HepG2 (cell line): Measurements from ENCODE around the gene CDK5RAP1. TPM values are rescaled to one million over a fixed set of nuclear protein-coding genes. Genes with fewer than 3 reads are reported as not detected.

Experiments
- ATAC-seq: fragments of 200-7000 bp; cut with Tn5 transposase; 3 replicates; pipeline ENCODE4 v1.9.1; 2020; ENCODE audit warnings: mild to moderate bottlenecking, moderate library complexity
- BruUV-seq: library from RNA; stranded (reverse); fragments of 400-500 nt; replicated peaks from 2 replicates; lab custom pipeline; 2021; lab: Mats Ljungman, UMichigan
- CTCF ChIA-PET: fragments of 300-600 bp; formaldehyde crosslinking; extraction: SDS; loops from one replicate; lab custom pipeline; 2021; ENCODE audit warnings: low total read pairs, inconsistent platforms, low intra/inter-chr PET ratio; lab: Yijun Ruan, JAX
- POLR2A ChIA-PET: fragments of 350-600 bp; sonication (Branson Sonifier 250); formaldehyde crosslinking; loops from one replicate; lab custom pipeline; 2020; ENCODE audit warnings: antibody characterized with exemption, inconsistent platforms; lab: Yijun Ruan, JAX
- DNase-seq: peaks from one replicate; pipeline ENCODE4 v3.0.0-alpha.2; 2015; ENCODE audit warnings: low spot score
- FAIRE-seq: peaks from 3 replicates; lab custom pipeline; 2011; peaks lifted over from hg19 to GRCh38; lab: Jason Lieb, UNC
- H2AFZ ChIP-seq: one replicate; pipeline ENCODE4 v1.6.1; 2011; ENCODE audit warnings: low read length, inconsistent platforms
- H3K27ac ChIP-seq: fragments of 300-600 bp; 3 replicates; pipeline ENCODE4 v1.8.0; 2011; ENCODE audit warnings: mixed run types, mild to moderate bottlenecking, mixed read lengths, low read length, inconsistent platforms; ENCODE audit not compliant: insufficient read depth; ENCODE audit errors: extremely low read length
- H3K27me3 ChIP-seq, 2 experiments: fragments of 200-600 bp in 1 of 2; 2 replicates in 1 of 2; 3 replicates in 1 of 2; pipeline versions ENCODE4 v1.6.0 to v1.8.0; 2011; ENCODE audit warnings: low read length in 2 of 2, mild to moderate bottlenecking in 2 of 2, moderate library complexity in 2 of 2, inconsistent platforms in 1 of 2; ENCODE audit not compliant: insufficient read depth in 2 of 2, control insufficient read depth in 1 of 2
- H3K36me3 ChIP-seq, 2 experiments: fragments of 200-600 bp in 1 of 2; replicated peaks in 1 of 2; 2 replicates in 1 of 2; 3 replicates in 1 of 2; pipeline versions ENCODE4 v1.5.1 to v1.8.0; 2011; ENCODE audit warnings: low read length in 2 of 2, inconsistent platforms in 1 of 2; ENCODE audit not compliant: insufficient read depth in 2 of 2, control insufficient read depth in 1 of 2
- H3K4me1 ChIP-seq: 2 replicates; pipeline ENCODE4 v1.5.1; 2012; ENCODE audit warnings: low read length, inconsistent platforms; ENCODE audit not compliant: insufficient read depth
- H3K4me2 ChIP-seq: 2 replicates; pipeline ENCODE4 v1.6.0; 2011; ENCODE audit warnings: low read depth, low read length, inconsistent platforms
- H3K4me3 ChIP-seq, 3 experiments: fragments of 200-600 bp in 1 of 3; sonication (generic), shearing (Covaris generic) in 1 of 3; replicated peaks in 1 of 3; 2 replicates each; pipeline ENCODE4 v1.5.1; 2011 to 2016; ENCODE audit warnings: low read length in 3 of 3, inconsistent platforms in 2 of 3, low read depth in 2 of 3, mild to moderate bottlenecking in 2 of 3, control low read depth in 1 of 3, mixed read lengths in 1 of 3; ENCODE audit not compliant: insufficient read depth in 1 of 3
- H3K79me2 ChIP-seq: one replicate; pipeline ENCODE4 v1.6.1; 2011; ENCODE audit warnings: low read length, inconsistent platforms; ENCODE audit not compliant: insufficient read depth
- H3K9ac ChIP-seq: 2 replicates; pipeline ENCODE4 v1.6.0; 2011; ENCODE audit warnings: mild to moderate bottlenecking, low read depth, low read length, inconsistent platforms; ENCODE audit not compliant: insufficient read depth
- H3K9me3 ChIP-seq: 2 replicates; pipeline ENCODE4 v1.5.1; 2012; ENCODE audit warnings: mild to moderate bottlenecking, low read length
- H4K20me1 ChIP-seq: 2 replicates; pipeline ENCODE4 v1.6.0; 2011; ENCODE audit warnings: inconsistent platforms, mild to moderate bottlenecking, low read length, moderate library complexity; ENCODE audit not compliant: insufficient read depth
- ATAD3A ChIP-seq: sonication (generic); formaldehyde crosslinking; IDR thresholded peaks from 2 replicates; pipeline ENCODE4 v1.4.0; 2020; ENCODE audit warnings: missing genetic modification reagents
- GZF1 ChIP-seq: sonication (generic); formaldehyde crosslinking; IDR thresholded peaks from 2 replicates; pipeline ENCODE4 v1.5.1; 2020; ENCODE audit warnings: mild to moderate bottlenecking, missing genetic modification reagents
- NR2F1 ChIP-seq, 2 experiments: fragments of 450-650 bp in 1 of 2; formaldehyde crosslinking in 1 of 2; IDR thresholded peaks; 2 replicates each; pipeline versions ENCODE4 v1.5.0 to v1.6.1; 2016 to 2020; ENCODE audit warnings: mild to moderate bottlenecking in 1 of 2, missing compliant biosample characterization in 1 of 2, missing genetic modification reagents in 1 of 2, moderate library complexity in 1 of 2
- TFAP4 ChIP-seq: sonication (generic); IDR thresholded peaks from 2 replicates; pipeline ENCODE4 v1.6.1; 2016; ENCODE audit warnings: low read depth, borderline replicate concordance
- ZFP90 ChIP-seq: sonication (generic); formaldehyde crosslinking; IDR thresholded peaks from 2 replicates; pipeline ENCODE4 v1.8.0; 2022; ENCODE audit warnings: missing genetic modification reagents, mild to moderate bottlenecking, inconsistent platforms, borderline replicate concordance
- ZNF17 ChIP-seq: sonication (generic); formaldehyde crosslinking; IDR thresholded peaks from 2 replicates; pipeline ENCODE4 v1.5.0; 2020; ENCODE audit warnings: mild to moderate bottlenecking, missing genetic modification reagents
- WGBS: methylation state at CpG from one replicate; pipeline ENCODE4 v1.1.6; 2017; ENCODE audit warnings: low lambda C conversion rate; 5-methylcytosine and 5-hydroxymethylcytosine counted together
- in situ Hi-C: cut with HindIII; loops from 2 replicates; pipeline ENCODE4 v1.10.0; 2017; ENCODE audit warnings: low pct_unique_long_range_greater_than_20kb; ENCODE audit not compliant: extremely low pct_ligation_motif_present
- intact Hi-C: fragments of 100-400 bp; cut with micrococcal nuclease; formaldehyde crosslinking; loops from one replicate; pipeline ENCODE4 v1.10.0; 2022; ENCODE audit not compliant: unreplicated experiment
- polyA plus RNA-seq, 8 experiments: library from polyadenylated mRNA; depleted of rRNA in 3 of 8; stranded (reverse) in 7 of 8; unstranded in 1 of 8; fragments of >200 nt; fragmentation: Illumina TruSeq in 4 of 8; extraction: Trizol in 4 of 8; gene quantifications; 2 replicates each; pipeline versions ENCODE4 v1.2.1 to v1.2.3, GENCODE V29; 2011 to 2016; ENCODE audit warnings: low read depth in 4 of 8, missing spikeins in 1 of 8, mixed read lengths in 1 of 8; ENCODE audit not compliant: insufficient read depth in 1 of 8
- total RNA-seq, 5 experiments: library from RNA; depleted of rRNA; stranded (reverse); fragments of >200 nt; fragmentation: Illumina TruSeq; extraction: Trizol; gene quantifications; 2 replicates each; pipeline ENCODE4 v1.2.3, GENCODE V29; 2016; ENCODE audit warnings: low read depth in 1 of 5
- TF ChIP-seq, protein P1 (sequence below): sonication (generic); formaldehyde crosslinking; IDR thresholded peaks from 2 replicates; pipeline ENCODE4 v1.5.1; 2020; ENCODE audit warnings: mild to moderate bottlenecking, moderate library complexity, missing genetic modification reagents
- TF ChIP-seq, protein P2 (sequence below): sonication (generic); formaldehyde crosslinking; conservative IDR thresholded peaks from 2 replicates; pipeline ENCODE4 v1.4.0; 2020; ENCODE audit warnings: mild to moderate bottlenecking, missing genetic modification reagents, moderate library complexity

The CDK5RAP1 gene
- total and polyA plus RNA-seq, 2 of the 13 experiments (the other 11 are each of a cell fraction or from before 2014, with no cell fraction given) = 53.6 to 98.2 TPM

GRCh38 chr20:33450867-33451266, 49.5 kb upstream of the CDK5RAP1 start (continued):
- TF ChIP-seq, protein P1, sequence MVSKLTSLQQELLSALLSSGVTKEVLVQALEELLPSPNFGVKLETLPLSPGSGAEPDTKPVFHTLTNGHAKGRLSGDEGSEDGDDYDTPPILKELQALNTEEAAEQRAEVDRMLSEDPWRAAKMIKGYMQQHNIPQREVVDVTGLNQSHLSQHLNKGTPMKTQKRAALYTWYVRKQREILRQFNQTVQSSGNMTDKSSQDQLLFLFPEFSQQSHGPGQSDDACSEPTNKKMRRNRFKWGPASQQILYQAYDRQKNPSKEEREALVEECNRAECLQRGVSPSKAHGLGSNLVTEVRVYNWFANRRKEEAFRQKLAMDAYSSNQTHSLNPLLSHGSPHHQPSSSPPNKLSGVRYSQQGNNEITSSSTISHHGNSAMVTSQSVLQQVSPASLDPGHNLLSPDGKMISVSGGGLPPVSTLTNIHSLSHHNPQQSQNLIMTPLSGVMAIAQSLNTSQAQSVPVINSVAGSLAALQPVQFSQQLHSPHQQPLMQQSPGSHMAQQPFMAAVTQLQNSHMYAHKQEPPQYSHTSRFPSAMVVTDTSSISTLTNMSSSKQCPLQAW (CRISPR knock-in tag) = no peak
- TF ChIP-seq GZF1 (CRISPR knock-in tag) = no peak

- DNase-seq = no peak
- intact Hi-C loops (loop anchor here (10.0 kb wide), 1 partner anchor 289 kb away; the partner anchor contains the start of gene ZNF341), in situ Hi-C loops (no loop called here)
- H3K9me3 ChIP-seq = no peaks in the 10 kb centered on the region
- TF ChIP-seq ZNF17 (CRISPR knock-in tag) (no peak), TFAP4 (no peak), ZFP90 (no peak), NR2F1 (CRISPR knock-in tag; IDR thresholded peaks at IDR 0.05) (no peak), ATAD3A (CRISPR knock-in tag) (no peak)
- TF ChIP-seq, protein P2, sequence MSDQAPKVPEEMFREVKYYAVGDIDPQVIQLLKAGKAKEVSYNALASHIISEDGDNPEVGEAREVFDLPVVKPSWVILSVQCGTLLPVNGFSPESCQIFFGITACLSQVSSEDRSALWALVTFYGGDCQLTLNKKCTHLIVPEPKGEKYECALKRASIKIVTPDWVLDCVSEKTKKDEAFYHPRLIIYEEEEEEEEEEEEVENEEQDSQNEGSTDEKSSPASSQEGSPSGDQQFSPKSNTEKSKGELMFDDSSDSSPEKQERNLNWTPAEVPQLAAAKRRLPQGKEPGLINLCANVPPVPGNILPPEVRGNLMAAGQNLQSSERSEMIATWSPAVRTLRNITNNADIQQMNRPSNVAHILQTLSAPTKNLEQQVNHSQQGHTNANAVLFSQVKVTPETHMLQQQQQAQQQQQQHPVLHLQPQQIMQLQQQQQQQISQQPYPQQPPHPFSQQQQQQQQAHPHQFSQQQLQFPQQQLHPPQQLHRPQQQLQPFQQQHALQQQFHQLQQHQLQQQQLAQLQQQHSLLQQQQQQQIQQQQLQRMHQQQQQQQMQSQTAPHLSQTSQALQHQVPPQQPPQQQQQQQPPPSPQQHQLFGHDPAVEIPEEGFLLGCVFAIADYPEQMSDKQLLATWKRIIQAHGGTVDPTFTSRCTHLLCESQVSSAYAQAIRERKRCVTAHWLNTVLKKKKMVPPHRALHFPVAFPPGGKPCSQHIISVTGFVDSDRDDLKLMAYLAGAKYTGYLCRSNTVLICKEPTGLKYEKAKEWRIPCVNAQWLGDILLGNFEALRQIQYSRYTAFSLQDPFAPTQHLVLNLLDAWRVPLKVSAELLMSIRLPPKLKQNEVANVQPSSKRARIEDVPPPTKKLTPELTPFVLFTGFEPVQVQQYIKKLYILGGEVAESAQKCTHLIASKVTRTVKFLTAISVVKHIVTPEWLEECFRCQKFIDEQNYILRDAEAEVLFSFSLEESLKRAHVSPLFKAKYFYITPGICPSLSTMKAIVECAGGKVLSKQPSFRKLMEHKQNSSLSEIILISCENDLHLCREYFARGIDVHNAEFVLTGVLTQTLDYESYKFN (CRISPR knock-in tag) = no peak
- 44% methylated on average over 4 of the region's 4 CpGs for WGBS
- no peak for ATAC-seq
- 0 out of 2 replicates have a peak overlapping the region, but pooled peaks have one; percentile 1 for H3K4me2 ChIP-seq
- no peak overlapping the region for H3K9ac ChIP-seq
- peaks cover 0 to 13% of the 10 kb centered on the region in 2 experiments; a peak in 3 of 5 replicates for H3K27me3 ChIP-seq
- ChIA-PET POLR2A (interaction anchor here (3.2 to 4.4 kb wide), 2 partner anchors 44 to 72 kb away, joined by 28 to 36 read pairs; partner anchors contain the start of gene CBFA2T2), CTCF (no interaction called here)
- H3K79me2 ChIP-seq = no peaks in the 10 kb centered on the region
- peaks cover 46% of the 10 kb centered on the region for H3K4me1 ChIP-seq
- FAIRE-seq = no peak
- no TSS peak for BruUV-seq
- no peak overlapping the region for H3K4me3 ChIP-seq
- no peak overlapping the region for H2AFZ ChIP-seq
- H3K27ac ChIP-seq = no peak overlapping the region
- no peaks in the 10 kb centered on the region for H3K36me3 ChIP-seq
- H4K20me1 ChIP-seq = no peaks in the 10 kb centered on the region
These were observed 44.7 kb upstream of the CDK5RAP1 start for GRCh38 chr20:33445881-33446625.
